Measurements from ENCODE around the gene HTRA3.

Gene HTRA3

GRCh38 chr4:8343262-8343966 lies 73.9 kb downstream of the HTRA3 start:
- no peak for TF ChIP-seq CTCF (IDR thresholded peaks at IDR 0.05)

GRCh38 chr4:8343967-8344331 lies 74.4 kb downstream of the HTRA3 start:
- TF ChIP-seq CTCF (IDR thresholded peaks at IDR 0.05) = no peak

- TF ChIP-seq CTCF (IDR thresholded peaks at IDR 0.05) = no peak
Observed at GRCh38 chr4:8344377-8344776, 74.8 kb downstream of the HTRA3 start.

GRCh38 chr4:8345053-8345945 lies 75.7 kb downstream of the HTRA3 start:
- TF ChIP-seq CTCF (IDR thresholded peaks at IDR 0.05) = no peak

GRCh38 chr4:8345946-8346814 lies 76.6 kb downstream of the HTRA3 start:
- TF ChIP-seq CTCF (IDR thresholded peaks at IDR 0.05) = no peak

- no peak for TF ChIP-seq CTCF (IDR thresholded peaks at IDR 0.05)
Observed at GRCh38 chr4:8346838-8347605, 77.5 kb downstream of the HTRA3 start.

- no peak for TF ChIP-seq CTCF (IDR thresholded peaks at IDR 0.05)
Observed at GRCh38 chr4:8347660-8348059, 78.1 kb downstream of the HTRA3 start.
